Measurements from ENCODE around the gene SIGLEC8.

- TF ChIP-seq POLR2AphosphoS5 (IDR thresholded peaks at IDR 0.05; ENCODE audit: low read depth, low read length) (no peak), POLR2A (IDR thresholded peaks at IDR 0.05; ENCODE audit: low read depth, low read length) (no peak)
Measured at GRCh38 chr19:51470966-51471365, 12.7 kb upstream of the SIGLEC8 start.

Data from GM12892 (cell line).